GM19455 (cell line): ENCODE results near the gene PCBP3.

Experiments
- ATAC-seq: cut with Tn5 transposase; IDR thresholded peaks from one replicate; pipeline ENCODE4 v1.9.1; 2021; ENCODE audit not compliant: unreplicated experiment

PCBP3 gene

DNA sequence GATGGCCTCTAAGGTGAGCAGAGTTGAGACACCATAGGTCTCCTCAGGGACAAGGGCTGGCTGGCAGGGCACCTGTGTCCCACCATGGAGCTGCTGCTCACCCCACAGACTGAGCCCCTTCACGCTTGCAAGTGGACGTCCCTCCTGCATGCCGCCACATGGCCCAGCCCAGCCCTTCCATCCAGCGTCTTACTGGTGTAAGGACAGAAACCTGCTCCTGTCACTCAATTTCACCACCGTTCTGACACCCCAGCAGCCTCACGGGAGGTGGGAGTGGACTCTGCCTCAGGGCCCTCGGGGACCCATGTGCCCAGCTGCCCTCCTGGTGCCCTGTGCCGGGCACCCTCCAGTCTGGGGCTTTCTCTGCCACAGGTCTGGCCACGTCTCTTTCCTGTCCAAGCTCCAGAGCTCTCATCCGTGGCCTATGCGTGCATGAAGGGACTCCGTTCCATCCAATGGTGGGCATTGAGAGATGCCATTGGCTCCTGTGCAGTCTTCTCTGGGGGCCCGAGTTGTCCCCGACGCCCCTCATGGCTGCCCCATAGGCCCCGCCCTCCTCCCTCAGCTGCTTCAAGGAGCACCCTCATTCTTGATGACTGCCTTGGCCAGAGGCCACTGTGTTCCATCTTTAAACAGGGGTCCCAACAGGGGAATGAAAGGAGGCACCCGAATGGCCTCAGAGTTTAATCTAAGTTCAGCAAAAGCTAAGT is 295.4 kb downstream of the PCBP3 start:
- ATAC-seq = no peak

DNA sequence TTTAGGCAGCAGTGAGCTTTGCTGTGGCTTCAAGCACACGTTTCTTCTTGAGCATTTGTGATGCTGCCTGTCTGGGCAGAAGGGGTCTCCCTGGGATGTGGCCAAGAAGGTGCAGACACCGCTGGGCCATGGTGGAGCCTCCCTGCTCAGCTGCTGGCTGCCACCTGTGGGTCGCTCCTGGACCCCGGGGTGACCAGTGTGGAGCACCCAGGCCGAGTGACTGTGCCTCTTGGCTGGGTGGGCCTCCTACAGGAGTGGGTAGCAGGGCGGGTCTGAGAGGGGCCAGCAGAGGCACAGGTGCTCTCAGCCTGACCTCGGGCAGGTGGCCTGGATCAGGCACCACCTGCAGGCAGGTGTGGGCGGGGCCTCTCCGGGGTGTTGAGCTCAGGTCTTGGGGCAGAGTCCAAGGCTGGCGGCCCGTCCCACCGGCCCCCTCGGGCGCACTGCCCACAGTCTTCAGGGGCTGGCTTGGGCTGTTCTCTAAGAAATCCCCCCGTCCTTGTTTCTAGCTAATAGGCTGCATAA is 296.1 kb downstream of the PCBP3 start:
- no peak for ATAC-seq

DNA sequence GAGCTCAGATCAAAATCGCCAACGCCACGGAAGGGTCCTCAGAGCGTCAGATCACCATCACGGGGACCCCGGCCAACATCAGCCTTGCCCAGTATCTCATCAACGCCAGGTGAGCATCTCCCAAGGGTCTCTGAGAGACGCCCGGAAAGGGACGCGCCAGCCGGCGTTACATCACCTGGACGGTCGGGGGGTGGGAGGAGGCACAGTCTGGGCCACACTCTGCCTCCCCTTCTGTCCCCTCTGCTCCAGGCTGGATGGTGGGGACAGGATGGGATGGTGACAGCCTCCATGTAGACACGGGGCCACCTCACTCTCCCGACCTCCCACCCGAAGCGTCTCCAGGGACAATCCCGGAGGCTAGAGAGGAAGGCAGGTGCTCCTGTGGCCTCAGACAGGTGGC is 296.6 kb downstream of the PCBP3 start:
- no peak for ATAC-seq

DNA sequence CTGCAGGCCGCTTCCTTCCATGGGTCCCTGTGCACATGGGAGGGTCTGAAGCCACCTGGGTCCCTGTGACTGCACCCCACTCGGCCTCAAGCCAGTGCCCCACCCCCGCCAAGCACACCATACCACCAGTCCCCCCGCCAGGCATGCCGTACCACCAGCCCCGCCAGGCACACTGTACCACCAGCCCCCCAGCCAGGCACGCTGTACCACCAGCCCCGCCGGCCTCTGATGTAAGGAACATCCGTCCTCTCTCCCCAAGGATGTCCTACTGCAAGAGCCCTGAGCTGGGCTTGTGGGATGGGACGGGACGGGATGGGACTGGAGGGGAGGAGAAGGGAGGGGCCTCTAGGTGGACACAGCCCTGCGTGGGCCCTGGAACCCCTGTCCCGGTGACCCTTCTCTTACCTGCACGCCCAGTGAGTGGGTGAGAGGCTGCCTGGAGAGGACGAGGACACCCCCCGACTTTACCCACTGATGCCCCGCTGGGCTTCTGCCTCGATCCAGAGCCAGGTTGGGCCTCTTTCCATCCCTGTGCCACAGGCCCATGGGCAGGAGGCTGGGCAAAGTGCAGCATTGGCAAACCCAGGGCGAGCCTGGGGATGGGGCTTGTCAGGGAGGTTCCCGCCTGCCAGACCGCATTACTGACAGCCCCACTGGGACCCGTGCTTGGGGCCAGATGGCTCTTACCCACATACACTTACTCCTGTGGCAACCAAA is 297.3 kb downstream of the PCBP3 start:
- no peak for ATAC-seq

DNA sequence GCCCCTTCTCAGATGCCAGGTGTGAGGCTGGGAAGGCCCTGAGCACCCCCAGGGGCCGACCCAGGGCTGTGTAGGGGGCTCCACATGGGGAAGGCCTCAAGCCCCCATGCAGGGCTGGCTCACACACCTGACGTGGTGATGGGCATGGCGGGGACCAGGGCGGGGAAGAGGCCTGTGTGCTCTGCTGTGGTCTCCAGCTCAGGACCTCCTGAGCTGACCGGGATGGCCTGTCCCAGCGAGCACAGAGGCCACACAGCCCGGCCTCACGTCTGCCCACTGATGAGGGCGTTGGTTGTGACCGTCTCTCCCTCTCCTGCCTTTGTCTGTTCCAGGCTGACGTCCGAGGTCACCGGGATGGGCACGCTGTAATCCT is 297.8 kb downstream of the PCBP3 start:
- no peak for ATAC-seq

DNA sequence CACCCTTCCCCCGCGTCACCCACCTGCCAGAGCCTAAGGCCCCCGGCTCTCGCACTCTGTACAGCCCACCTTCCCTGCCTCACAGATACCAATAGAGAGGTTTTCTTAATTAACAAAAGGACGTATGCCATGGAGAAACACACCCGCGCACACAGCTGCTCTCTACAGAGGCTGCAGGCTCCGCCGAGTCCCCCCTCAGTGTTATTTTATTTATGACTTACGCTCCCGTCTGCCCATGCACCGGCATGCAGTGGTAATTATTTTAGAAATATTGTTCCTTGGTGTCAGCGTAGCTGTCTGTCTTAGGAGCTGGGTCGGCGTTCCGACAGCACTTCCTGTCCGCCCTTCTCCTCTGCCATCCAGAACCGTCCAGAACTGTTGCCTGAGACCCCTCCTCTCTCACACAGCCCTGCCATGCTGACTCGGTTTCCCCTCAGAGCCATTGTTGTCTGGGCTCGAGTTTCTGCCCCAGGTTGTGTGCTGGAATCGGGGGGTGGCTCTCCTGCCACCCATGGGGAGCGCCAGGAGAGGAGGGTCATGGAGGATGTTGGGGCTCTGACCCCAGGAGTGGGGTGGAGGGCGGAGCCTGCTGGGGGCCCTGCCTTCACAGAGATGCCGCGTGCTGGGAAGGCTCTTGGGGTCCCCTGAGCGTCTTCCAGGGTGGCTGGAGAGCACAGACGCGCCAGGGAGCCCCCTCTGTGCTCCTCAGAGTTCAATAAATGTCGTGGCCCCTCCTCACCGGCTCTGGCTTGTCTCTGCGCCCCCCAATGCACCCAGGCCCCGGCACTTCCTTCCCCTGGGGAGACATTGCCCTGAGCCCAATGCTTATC is 298.4 kb downstream of the PCBP3 start:
- no peak for ATAC-seq

DNA sequence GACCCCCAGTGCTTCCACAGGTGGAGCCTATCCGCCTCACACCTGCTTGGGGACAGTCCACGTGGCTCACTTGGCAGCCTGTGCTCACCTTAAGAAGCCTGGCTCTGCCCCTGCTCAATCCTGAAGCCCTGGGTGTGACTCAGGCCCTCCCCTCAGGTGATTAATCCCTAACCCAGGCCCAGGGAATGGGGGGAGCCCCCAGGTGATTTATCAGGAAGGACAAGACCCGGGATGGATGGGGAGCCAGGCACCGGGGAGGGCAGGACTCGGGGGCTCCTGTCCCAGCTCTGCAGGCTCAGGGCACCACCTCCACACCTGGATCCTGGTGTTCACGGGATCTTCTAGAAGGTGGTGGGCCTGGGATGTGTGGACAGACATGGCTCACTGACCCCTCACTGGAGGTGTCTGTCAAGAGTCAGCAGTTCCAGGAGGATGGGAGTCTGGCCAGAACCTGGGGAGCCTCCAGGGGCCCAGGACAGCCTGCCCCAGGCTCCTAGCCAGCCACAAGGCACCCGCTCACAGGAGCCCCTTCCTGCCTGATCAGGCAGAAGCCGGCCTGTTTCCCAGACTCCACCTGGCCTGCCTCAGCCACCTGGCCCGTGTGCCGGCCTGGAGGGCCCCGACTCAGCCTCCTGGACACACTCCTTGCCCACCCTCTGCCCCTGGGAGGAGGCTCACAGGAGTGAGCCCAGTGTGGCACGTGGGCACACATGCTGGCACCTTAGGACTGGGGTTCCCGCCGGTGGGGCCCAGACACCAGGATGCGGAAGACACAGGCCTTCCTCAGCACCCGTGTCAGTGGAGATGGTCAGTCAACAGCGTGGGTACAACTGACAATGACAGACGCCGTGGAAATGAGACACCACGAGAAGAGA is 299.5 kb downstream of the PCBP3 start:
- ATAC-seq = no peak

DNA sequence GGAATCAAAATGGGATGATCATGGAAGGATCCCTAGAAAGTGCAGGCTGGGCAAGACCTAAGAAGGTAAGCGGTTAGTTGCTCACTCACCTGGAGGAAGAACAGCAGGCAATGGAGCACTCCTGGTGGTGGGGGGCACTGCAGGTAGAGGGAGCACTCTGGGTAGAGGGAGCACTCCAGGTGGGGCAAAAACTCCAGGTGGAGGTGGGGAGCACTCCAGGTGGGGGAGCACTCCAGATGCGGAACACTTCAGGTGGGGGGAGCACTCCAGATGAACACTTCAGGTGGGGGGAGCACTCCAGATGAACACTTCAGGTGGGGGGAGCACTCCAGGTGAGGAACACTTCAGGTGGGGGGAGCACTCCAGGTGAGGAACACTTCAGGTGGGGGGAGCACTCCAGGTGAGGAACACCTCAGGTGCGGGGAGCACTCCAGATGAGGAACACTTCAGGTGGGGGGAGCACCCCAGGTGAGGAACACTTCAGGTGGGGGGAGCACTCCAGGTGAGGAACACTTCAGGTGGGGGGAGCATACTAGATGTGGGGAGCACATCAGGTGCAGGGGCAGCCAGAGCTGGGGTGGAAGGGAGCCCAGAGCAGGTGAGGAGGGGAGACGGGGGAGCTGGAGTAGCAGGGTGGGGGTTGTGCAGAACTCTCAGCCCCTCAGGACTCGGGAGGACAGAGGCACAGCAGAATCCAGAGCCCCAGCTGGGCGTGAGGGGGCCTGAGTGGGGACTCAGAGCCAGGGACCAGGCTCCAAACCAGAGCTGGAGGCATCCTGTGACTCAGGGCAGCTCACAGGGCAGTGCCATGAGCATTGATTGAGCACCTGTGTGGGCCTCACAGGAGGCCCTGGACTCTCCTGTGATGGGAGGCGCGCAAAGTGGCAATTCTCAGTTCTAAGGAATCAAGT is 300.4 kb downstream of the PCBP3 start:
- ATAC-seq = no peak

DNA sequence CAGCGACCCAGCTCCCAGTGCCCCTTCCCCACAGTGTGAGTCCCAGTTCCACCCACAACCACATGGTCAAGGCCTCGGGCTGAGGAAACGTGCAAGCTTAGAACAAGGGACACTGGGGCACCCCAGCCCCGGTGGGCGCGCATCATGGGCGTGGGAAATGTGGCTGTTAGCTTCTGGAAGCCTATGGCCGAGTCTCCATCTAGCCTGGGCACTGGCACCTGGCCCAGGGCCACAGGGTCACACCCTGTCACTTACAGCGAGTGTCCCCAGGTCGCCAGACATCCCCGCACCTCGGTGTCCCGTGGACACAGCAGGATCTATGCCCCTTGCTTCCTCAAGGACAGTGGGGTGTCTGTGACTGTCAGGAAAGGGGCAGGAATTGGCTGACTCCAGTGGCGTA is 301.1 kb downstream of the PCBP3 start:
- no peak for ATAC-seq

DNA sequence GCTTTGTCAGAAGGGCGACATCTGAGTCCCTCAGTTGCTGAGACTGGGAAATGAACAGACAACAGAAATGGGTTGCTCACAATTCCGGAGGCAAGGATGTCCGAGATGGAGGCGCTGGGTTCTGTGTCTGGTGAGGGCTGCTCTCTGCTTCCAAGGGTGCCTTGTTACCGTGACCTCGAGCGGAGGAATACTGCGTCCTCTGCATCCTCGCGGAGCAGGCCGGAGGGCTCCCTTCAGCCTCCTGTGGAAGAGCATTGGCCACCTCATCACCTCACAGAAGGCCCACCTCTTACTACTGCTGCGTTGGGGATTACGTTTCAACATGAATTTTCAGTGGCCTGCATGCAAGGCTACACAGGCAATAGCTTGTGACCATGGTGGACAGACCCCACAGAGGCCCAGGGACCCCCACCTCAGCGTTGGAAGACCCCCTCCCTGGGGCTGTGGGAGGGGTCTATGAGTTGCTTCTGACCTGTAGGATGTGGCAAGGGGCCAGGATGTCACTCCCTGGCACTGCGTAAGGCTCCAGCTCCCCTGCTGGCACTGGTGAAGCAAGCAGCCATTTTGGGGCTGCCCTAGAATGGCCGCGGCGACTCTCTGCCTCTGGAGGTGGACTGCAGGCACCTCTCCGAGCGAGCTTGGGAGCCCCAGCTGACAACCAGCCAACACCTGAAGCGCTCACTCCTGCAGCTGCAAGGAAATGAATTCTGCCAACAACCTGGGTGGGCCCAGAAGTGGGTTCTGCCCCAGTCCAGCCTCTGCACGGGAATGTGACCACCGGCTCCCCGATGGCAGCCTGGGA is 301.7 kb downstream of the PCBP3 start:
- ATAC-seq = no peak

DNA sequence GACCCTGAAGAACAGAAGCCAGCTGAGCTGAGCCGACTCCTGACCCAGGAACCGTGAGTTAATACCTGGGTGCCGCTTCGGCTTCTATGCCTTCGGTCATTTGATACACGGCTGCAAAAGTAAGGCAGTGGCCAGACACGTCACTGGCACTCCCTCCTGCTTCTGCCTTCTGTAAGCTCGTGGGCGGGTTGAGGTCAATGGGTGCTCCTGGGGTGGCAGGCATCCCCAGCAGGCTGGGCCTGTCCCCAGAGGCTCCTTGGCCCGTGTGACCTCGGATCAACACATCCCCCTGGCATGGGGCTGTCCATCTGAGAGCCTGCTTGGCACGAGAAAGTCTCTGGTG is 302.3 kb downstream of the PCBP3 start:
- ATAC-seq = no peak

DNA sequence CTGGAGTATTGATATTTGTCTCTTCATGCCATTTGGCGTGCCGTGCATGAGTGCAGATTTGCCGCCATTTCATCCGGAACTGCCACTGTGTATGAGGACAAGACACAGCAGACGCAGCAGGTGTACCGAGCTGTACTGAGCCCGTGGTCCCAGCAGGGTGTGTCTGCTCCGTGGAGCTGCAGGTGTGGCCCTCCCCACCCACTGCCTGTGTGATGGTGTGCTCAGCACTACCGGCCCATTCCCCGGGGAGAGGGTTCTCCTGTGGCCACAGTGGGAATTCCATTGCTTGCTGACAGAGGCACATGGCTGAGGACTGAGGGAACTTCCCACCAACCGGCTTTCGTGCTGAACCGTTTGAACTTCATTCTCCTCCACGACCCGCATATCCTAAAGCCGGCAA is 303.8 kb downstream of the PCBP3 start:
- ATAC-seq = no peak

DNA sequence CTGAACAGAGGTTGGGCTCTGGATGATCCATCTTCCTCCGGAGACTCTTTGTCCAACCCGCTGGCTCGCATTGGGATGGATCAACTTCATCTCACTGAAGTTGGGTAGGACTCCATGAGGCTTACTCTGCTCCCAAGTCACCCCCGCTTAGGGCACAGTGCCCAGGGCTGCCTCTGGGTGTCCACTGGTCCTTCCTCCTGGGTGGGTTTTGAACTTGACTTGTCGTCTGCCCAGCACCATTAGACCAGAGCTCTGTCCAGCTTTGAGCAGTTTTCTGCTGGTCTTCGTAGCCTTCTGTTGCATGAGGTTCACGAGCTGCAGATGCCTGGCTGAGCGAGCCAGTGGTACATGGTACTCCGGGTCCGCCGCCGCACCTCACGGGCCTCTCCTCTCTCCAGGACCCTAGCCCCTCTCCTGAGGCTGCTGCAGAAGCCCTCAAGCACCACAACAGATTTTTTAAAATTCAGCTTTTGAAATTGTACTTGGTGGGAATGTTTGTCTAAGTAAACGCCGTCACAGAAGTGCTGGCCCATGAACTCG is 304.3 kb downstream of the PCBP3 start:
- no peak for ATAC-seq

DNA sequence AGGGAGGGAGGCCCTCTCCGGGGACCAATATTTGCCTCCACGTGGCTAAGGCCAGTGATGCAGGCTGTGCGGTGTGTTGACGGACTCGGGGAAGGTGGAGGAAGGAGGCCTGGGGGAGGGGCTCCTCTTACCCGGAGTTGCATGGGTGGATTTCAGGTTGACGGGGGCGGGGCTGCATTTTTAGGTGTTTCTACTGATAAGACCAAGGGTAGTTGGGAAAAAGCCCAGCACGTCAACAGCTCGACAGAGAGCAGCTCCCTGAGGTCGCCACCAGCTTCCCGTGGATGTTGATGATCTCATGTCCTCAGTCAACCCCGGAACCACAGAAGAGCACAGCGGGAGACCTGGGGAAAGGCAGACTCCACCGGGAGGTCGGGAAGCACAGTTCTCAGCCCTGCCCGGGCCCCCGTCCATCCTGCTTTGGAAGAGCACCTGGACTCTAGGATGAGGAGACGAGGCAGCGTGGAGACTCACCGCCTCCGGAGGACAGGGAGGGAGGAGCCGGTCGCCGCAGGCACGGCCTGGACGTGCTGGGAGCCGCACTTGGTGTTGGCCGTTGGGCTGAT is 305.1 kb downstream of the PCBP3 start:
- no peak for ATAC-seq

DNA sequence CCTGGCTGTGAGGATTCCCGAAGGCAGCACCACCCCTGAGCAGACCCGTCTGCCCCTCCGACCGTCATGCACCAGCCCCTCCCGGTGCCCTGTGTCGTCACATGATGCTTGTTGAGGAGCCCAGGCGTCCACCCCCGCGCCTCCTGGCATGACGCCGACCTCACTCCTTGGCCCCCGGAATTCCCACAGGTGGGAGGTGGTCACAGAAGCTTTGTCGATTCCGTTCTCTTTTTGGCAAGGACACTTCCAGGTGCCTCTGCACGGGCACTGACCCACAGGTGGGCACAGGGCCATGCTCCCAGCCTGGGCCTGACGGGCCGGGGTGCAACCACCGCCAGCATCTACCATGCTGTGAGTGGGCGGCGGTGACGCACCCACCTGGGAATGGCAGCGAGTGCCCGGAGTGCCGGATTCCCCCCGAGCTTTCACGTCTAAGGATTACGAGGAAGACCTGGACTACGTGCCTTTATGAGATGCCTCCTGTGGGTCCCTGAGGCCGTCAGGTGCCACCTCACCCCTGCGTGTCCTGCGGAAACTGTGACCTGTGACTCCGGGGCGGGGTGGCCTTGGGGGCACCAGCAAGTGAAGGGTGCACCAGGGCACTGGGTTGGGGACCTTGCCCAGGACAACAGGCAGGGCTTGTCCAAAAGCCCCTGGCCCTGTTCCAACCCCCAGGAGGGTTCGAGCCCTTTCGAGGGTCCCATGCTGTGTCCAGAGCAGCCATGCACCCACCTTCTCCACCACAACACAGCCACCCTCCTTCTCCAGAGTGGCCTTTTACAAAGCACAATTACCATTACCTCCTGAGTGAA is 306.6 kb downstream of the PCBP3 start:
- ATAC-seq = no peak

DNA sequence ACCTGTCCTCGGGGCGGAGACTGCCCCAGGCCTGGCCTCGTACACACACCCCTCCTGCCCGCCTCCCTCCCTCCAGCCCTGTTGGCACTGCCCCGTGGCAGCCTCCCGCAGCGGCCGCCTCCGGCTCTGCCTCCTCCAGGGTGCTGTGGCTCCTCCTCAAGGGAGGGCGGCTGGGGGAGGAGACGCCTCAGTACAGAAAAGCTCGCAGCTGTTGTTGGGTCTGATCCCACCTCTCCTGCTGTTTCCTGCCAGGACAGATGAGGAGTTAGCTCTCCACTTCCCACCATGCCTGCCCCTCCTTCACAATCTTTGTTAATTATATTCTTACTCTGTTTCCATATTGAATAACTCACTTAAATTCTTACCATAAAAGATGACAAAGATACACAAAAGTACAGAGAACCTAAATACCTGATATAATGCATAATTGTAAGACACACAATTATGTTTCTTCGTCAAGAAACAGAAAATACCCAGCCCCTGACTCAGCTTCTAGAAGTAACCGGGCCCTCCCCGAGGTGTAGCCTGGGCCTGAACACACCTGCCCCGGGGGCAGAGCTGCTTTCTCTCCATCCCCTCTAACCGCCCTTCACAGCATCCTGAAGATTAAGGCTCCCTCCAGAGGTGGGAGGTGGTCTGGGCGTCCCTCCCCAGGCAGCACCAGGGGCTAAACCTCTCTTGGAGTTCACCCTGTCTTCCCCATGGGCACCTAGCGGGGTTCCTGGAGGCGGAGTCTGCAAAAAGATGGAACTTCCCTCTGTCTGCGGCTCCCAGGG is 307.4 kb downstream of the PCBP3 start:
- no peak for ATAC-seq

DNA sequence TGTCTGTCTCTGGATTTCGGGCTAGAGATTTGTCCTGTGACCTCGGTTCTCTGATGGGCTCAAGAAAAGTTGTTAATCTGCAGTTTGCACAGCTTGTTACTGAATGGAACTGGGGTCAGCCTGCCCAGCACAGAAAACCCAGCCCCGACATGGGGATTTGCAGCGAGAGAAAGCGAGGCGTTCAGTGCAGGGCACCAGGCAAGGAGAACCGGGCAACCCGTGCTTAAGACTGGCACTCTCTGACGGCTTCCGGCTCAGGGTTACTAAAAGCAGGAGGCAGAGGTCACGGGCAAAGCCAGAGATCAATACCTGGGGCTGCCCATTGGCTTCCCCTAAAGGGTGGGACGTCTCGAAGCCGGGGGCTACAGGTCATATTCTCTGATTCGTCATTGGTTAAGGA is 308.2 kb downstream of the PCBP3 start:
- ATAC-seq = no peak
